ENCODE data around the gene PCDHGC4.

- TF ChIP-seq, protein P1, sequence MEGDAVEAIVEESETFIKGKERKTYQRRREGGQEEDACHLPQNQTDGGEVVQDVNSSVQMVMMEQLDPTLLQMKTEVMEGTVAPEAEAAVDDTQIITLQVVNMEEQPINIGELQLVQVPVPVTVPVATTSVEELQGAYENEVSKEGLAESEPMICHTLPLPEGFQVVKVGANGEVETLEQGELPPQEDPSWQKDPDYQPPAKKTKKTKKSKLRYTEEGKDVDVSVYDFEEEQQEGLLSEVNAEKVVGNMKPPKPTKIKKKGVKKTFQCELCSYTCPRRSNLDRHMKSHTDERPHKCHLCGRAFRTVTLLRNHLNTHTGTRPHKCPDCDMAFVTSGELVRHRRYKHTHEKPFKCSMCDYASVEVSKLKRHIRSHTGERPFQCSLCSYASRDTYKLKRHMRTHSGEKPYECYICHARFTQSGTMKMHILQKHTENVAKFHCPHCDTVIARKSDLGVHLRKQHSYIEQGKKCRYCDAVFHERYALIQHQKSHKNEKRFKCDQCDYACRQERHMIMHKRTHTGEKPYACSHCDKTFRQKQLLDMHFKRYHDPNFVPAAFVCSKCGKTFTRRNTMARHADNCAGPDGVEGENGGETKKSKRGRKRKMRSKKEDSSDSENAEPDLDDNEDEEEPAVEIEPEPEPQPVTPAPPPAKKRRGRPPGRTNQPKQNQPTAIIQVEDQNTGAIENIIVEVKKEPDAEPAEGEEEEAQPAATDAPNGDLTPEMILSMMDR (IDR thresholded peaks at IDR 0.05) = no peak
- no peak for TF ChIP-seq POLR2A (IDR thresholded peaks at IDR 0.05)
These were observed 45.3 kb upstream of the PCDHGC4 start for GRCh38 chr5:141439411-141440141.
